Measurements from ENCODE around the gene RNF167.

Gene RNF167

GRCh38 chr17:4949321-4950074 is 9.4 kb downstream of the RNF167 start:
- DNase-seq (ENCODE audit: low read depth, low spot score): no peak
- TF ChIP-seq CTCF (IDR thresholded peaks at IDR 0.05; ENCODE audit: insufficient read depth, low read length, missing control alignments): no peak
- CTCF ChIA-PET: interaction anchor here (1.6 kb wide), 1 partner anchor 38 kb away, joined by 4 read pairs; the partner anchor contains the start of gene CAMTA2
- POLR2A ChIA-PET: interaction anchor here (1.5 to 6.9 kb wide), 4 partner anchors 8 to 17 kb away, joined by 5 to 119 read pairs (median 80); partner anchors contain the start of genes RNF167, SLC25A11 and SPAG7
- peak overlapping the region; percentile 99 for H3K4me3 ChIP-seq (ENCODE audit: low read depth, low read length)

- CTCF ChIA-PET: interaction anchor here (2.4 kb wide), 1 partner anchor 17 kb away, joined by 11 read pairs; the partner anchor contains the start of gene SPAG7
- H3K4me3 ChIP-seq (ENCODE audit: low read depth, low read length): peak overlapping the region; percentile 48
- no peak for DNase-seq (ENCODE audit: low read depth, low spot score)
- no peak for TF ChIP-seq CTCF (IDR thresholded peaks at IDR 0.05; ENCODE audit: insufficient read depth, low read length, missing control alignments)
- POLR2A ChIA-PET: interaction anchor here (6.2 to 6.6 kb wide), 2 partner anchors 10 to 15 kb away, joined by 49 to 112 read pairs; partner anchors contain the start of genes RNF167, SLC25A11 and SPAG7
Measured at GRCh38 chr17:4950075-4950745, 10.1 kb downstream of the RNF167 start.

- ChIA-PET CTCF (interaction anchor here (2.4 kb wide), 1 partner anchor 16 kb away, joined by 11 read pairs; the partner anchor contains the start of gene SPAG7), POLR2A (interaction anchor here (6.2 to 6.6 kb wide), 2 partner anchors 10 to 15 kb away, joined by 49 to 112 read pairs; partner anchors contain the start of genes RNF167, SLC25A11 and SPAG7)
- DNase-seq (ENCODE audit: low read depth, low spot score): no peak
- H3K4me3 ChIP-seq (ENCODE audit: low read depth, low read length): peak within 1 kb of the TSS; percentile 48
- TF ChIP-seq CTCF (IDR thresholded peaks at IDR 0.05; ENCODE audit: insufficient read depth, low read length, missing control alignments): no peak
Measured at GRCh38 chr17:4950746-4951204, 10.7 kb downstream of the RNF167 start, which contains the start of gene ENO3. Gene ENO3 (plus strand): TSS chr17:4951119. CDS start chr17:4951830, 711 bp downstream.

GRCh38 chr17:4951486-4951885 is 11.4 kb downstream of the RNF167 start:
- ChIA-PET POLR2A (interaction anchor here (6.2 to 6.6 kb wide), 2 partner anchors 11 to 14 kb away, joined by 49 to 112 read pairs; partner anchors contain the start of genes RNF167, SLC25A11 and SPAG7), CTCF (interaction anchor here (0.9 to 2.4 kb wide), 3 partner anchors 15 to 109 kb away, joined by 3 to 11 read pairs (median 4); partner anchors contain the start of gene SPAG7)
- no peak overlapping the region for H3K4me3 ChIP-seq (ENCODE audit: low read depth, low read length)
- DNase-seq (ENCODE audit: low read depth, low spot score): no peak
- TF ChIP-seq CTCF (IDR thresholded peaks at IDR 0.05; ENCODE audit: insufficient read depth, low read length, missing control alignments): no peak

GRCh38 chr17:4953451-4953961 is 13.4 kb downstream of the RNF167 start:
- no peak for DNase-seq (ENCODE audit: low read depth, low spot score)
- ChIA-PET POLR2A (interaction anchor here (0.5 to 6.6 kb wide), 4 partner anchors 11 to 26 kb away, joined by 3 to 112 read pairs (median 26); partner anchors contain the start of genes RNF167, SLC25A11 and SPAG7), CTCF (interaction anchor here (1.0 to 2.2 kb wide), 3 partner anchors 10 to 33 kb away, joined by 4 to 8 read pairs (median 4); no protein-coding TSS in a partner anchor)
- no peak overlapping the region for H3K4me3 ChIP-seq (ENCODE audit: low read depth, low read length)
- TF ChIP-seq CTCF (IDR thresholded peaks at IDR 0.05; ENCODE audit: insufficient read depth, low read length, missing control alignments): no peak

All from AG04449 (cell line).